RPMI8226 (cell line): Measurements from ENCODE around the gene CPT1A.

Experiments
- DNase-seq: peaks from one replicate; pipeline ENCODE4 v3.0.0-alpha.2; 2015

Gene CPT1A

DNA sequence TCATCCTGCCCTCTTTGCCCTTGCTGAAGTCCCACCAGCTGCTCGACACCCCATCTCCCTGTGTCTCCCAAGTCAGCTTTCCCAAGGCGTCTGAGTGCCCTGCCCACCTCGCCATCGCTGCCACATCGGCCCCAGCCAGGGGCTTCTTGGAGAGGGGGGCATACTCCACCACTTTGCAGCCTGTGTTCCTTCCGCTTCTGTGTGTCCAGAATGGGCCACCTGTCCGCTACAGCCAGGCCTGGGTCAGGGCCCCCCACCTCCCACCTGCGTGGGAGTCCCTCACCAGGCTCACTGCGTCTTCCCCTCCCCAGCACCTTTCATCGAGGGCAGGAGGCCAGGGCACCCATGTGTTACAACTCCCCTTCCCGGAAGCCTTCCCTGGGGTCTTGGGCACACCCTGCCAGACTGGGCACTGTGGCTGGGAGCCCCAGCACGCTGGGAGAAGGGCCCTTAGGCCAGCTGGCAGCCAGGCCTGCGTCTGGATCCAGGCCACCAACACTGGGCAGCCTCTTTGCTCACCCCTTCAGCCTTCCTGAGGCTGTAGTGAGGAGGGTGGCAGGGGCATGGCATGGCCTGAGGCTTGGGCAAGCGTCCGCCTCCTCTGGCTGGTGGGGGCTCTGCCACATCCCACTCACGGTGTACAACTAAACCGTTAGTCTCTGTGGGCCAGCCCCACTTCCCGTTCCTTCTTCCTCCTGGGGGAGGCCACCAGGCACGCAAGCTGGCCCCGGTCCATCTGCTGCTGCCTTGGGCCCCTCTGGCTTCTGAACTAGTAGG is 13.4 kb downstream of the CPT1A start:
- DNase-seq = no peak

DNA sequence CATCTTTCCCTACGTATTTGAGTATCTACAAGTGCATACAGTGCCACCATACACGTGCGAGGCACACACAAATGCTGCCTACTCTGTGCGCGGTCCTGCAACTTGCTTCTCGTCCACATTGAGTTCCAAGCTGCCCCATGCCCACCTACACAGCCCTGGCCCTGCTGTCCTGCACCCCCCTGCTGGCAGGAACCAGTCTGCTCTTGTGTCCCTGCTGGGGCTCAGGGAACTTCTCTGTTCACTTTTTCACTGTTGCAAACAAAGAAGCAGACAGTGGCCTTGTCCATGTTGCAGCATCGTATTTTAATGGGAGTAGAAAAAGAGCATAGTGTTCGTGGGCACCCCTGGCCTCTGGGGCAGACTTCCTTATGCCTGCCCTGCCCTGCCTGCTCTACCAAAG is 14.0 kb downstream of the CPT1A start:
- no peak for DNase-seq

DNA sequence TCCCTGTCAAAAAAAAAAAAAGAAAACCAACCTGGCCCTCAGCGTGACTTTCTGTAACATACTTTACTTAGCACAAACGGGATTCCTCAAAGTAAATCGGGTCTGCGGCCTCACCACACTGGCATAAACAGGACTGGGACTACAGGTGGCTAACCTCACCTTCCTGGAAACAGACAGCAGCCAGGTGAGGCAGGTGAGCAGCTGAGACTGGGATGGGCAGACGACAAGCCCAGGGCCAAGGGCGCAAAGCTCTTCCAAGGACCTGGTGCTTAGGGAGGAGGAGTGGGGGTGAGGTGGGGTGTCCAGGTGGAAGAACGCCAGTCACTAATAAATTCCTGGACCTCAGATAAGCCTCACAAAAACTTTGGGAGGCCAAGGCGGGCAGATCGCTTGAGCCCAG is 15.0 kb downstream of the CPT1A start:
- no peak for DNase-seq

DNA sequence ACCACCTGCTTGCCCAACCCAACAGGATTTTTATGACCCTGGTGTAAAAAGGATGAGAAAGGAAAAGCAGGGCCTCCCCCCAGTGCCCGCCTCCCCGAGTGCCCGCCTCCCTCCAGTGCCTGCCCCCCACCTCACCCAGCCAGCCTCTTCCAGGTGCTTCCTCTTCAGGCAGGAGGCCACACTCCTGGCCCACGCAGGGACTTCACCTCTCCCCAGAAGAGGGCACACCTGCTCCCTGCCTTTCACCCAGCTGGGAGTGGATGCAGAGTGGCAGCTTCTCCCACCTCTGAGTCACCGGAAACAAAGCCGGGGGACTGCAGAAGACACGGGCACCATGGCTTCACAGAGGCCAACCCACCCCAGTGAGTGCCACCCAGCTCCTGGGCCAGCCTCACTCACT is 16.1 kb downstream of the CPT1A start:
- DNase-seq = peak; percentile 93

DNA sequence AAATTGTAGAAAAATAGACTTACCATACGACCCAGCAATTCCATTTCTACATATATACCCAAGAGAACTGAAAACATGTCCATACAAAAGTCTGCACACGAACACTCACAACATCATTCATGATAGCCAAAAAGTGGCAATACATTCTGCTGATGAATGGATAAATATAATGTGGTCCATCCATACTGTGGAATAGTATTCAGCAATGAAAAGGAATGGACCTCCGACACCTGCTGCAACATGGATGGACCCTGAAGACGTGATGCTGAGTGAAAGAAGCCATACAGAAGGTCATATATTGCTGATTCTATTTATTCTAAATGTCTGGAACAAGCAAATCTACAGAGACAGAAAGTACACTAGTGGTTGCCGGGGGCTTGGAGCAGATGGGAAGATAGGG is 19.2 kb downstream of the CPT1A start:
- no peak for DNase-seq

DNA sequence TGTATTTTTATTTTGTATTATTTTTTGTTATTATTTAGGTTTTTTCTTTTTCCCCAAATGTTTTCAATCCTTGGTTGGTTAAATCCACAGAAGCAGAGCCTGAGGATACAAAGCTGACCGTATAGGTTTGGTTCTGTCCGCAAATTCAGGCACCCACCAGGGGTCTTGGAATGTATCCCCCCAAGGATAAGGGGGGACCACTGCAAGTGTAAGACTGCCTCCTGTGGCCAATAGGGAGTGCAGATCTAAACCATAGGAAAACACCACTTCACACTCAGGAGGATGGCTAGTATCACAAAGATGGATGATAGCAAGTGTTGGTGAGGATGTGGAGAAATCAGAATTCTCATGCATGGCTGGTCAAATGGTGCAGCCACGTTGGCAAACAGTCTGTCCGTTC is 20.0 kb downstream of the CPT1A start:
- DNase-seq = no peak

DNA sequence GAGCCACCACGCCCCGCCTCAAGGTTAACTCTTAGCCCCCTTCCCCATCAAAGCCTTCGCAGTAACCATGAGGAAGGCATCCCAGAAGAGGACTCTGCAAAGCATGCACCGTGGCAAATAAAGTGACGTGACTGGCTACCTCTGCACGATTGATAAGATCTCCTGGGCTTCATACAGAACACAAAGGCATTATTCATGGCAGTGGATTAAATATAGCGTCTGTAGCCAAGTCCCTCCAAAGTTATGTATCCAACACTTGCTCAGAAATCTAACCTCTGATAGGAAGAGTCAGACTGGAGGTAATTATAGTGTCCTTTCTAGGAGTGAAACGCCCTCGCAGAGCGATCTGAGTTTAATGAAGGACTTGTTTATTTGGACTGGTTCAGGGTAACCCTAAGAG is 22.4 kb downstream of the CPT1A start:
- no peak for DNase-seq

DNA sequence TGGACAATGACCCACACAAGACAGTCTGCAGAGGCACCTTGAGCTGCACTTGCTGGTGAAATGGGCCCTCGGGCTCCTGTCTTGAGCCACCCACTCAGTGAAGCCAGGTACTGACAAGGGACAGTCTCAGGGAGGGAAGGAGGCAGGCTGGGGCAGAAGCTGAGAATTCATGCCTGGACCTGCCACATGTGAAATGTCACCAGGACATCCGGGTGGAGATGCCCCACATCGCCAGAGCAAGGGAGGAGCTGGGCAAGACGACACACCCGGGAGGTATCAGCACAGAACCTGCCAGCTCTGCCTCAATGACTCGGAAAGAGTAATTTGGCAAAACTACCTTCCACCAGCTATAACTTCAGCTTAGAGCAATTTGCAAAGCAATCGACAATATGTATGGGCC is 23.5 kb downstream of the CPT1A start:
- no peak for DNase-seq

DNA sequence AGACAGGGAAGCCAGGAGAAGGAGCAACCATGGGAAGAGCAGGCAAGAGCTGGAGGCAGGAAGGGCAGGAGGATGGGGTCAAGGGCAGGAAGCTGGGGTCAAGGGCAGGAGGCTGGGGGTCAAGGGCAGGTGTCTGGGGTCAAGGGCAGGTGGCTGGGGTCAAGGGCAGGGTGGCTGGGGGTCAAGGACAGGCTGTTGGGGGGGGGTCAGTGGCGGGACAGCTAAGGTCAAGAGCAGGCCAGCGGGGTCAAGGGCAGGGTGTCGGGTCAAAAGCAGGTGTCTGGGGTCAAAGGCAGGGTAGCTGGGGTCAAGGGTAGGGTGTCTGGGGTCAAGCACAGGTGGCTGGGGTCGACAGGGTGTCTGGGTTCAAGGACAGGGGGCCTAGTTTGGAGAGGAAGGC is 24.2 kb downstream of the CPT1A start:
- no peak for DNase-seq

DNA sequence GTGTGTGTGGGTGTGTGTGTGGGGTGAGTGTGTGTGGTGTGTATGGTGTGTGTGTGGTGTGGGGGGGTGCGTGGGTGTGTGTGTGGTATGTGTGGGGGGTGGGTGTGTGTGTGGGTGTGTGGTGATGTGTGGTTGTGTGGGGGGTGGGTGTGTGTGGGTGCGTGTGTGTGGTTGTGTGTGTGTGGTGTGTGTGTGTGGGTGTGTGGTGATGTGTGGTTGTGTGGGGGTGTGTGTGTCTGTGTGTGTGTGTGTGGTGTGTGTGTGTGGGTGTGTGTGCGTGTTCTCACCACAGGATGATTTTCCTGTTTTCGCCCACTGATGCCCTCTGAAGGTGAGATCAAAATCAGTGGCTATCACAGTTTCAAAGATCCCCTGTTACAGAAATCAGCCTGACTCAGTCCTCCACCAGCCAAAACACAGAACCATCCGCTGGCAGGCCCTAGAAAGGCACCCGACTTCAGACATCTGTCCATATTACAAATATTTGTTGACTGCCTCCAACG is 24.7 kb downstream of the CPT1A start:
- peak; percentile 17 for DNase-seq

DNA sequence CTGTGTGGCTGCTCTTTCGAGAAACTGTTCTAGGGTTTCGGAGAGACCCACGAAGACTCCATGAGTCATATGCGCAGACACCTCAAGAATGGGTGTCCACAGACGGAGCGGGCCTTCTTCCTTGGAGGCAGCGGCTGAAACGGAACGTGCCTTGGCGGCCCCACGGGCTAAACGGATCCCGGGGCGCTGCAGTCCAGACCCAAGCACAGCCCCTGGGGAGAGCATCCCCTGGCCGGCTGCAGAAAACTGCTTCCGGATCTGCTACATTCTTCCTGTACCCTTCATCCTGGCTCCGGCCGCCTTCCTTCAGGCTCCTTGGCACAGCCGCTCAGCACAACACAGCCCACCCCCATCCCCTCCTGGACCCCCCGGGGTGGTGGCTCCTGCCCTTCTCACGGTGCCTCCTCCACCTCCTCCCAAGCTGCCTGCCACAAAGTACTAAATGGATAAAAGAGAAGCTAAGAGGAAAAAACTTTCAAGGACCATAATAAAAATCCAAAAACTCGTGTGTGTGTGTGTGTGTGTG is 25.4 kb downstream of the CPT1A start:
- DNase-seq = no peak

DNA sequence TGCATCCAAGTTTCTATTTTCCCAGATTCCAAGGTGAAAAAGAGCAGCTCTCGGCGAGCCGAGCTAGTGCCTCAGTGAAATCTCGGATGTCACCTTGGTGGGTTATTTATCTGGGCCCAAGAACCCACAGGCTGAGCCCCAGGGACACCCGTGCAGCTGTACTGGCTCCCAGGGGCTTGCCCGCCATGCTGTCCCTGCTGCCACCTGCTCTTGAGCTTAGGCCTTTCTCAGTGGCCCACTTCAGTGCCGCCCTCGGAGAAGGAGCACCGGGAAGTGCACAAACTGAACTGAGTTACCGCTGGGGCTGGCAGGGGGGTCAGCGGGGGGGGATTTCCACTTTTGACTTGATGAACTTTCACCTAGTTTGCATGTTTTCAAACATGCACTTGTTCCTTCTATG is 27.9 kb downstream of the CPT1A start:
- no peak for DNase-seq

DNA sequence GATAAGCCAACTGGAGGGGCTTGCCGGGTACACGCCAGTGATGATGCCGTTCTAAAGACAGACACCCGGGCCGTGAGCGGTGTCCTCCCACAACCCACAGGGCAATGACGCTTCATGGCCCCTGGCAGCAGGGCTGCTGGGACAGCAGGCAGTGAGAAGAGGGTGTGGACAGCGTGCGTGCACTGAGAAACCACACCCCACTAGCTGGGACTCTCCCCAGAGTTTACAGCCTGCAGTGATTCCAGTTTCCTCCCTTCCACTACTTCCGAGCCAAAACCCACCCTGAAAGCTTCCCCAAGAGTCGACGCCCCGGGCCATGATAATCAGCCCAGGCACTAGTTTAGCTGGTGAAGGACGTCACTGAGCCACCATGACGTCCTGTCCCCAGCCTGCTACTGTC is 29.2 kb downstream of the CPT1A start:
- DNase-seq = no peak

DNA sequence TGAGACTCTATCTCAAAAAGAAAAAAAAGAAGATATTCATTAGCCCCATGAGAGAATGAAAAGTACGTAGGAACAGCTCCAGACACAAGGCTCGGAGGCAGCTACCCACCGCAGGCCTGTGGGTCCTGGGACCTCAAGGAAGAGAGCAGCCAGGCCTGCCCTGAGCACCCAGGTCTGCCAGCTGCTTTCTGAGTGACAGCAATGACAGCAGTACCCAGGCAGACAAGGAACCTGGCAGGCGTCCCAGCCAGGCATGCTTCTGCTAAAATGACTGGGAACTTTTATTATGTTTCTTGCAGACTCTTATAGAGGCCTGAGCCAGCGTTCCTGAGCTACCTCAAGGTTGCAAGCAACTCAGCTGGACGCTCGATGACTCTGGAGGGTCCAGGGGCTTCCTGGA is 31.6 kb downstream of the CPT1A start:
- DNase-seq = peak; percentile 42

DNA sequence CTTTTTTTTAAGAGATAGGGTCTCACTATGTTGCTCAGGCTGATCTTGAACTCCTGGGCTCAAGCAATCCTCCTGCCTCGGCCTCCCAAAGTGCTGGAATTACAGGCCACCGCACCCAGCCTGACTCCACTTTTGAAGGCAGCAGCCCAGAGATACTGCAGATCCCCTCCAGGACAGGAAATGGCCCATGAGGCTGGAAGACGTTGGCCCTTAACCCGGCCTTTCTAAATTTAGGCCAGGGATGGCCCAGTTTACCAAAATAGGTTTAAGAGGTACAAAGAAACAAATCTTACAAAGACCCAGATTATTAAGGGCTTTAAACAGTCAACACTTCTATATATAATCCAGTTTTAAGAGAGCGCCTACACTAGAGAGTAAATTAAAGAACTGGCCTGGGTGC is 32.2 kb downstream of the CPT1A start:
- no peak for DNase-seq

DNA sequence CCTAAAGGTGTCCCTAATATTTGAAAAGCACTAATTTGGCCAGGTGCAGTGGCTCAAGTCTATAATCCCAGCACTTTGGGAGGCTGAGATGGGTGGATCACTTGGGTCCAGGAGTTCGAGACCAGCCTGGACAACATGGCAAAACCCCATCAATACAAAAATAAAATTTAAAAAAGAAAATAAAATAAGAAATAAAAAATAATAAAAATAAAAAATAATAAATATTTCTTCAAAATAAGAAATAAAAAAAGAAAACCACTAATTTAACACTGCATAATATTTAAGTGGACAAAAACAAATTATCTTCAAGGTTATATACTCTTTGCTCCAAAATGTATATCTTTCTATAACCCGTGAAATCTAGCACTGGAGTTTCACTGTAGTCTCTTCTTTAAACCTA is 32.9 kb downstream of the CPT1A start:
- no peak for DNase-seq

DNA sequence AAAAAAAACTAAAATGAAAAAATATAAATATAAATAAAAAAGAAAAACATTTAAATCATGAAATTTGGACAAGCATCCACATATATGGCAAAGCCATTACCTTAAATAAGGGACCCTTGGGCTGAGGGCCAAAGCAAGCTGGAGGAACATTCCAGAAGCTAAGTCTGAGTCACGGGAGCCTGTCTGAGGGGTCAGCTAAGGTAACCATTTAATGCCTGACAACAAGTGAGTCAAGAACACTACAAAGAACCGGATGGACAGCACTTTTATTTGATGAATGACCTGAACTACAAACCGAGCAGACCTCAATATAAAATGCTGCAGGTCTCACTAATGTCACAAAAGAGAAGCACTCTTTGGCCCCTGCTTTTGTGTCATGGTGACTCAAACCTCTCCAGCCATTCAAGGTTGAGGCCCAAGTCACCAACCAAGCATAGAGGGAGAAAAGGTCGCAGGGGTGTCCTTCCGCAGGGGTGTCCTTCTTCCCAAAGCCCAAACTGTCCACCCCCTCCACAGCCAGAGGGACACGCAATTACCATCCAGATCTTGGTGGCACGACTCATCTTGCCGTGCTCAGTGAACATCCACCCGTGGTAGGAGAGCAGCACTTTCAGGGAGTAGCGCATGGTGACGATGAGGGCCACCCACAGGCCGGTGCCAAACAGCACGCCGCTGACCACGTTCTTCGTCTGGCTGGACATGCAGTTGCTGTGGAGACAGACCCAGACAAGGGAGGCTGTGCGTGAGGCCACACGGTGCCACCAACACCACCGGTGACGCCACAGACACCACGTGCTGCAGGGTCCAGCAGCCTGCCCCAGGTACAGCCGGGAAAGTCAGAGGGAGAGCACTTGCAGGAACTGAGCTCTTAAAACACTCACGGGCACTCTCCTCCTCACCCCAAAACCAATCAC is 34.5 kb downstream of the CPT1A start:
- DNase-seq = no peak

DNA sequence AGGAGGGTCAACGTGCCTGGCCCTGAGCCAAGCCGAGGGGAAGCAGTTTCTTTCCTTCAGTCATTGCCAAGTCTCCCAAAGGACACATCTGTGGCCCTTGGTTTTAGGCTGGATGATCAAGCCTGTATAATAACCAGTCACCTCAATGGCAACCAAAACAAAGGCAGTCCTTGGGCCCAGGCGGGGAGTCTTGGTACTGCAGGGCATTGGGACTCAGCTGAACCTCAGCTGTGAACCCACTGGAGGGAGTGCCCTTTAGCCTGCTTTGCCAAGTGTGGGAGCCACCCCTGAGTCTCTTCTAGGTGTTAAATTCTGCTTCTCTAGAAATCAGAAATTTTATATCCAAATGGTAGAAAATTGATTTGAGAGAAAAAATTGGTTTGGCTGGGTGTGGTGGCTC is 36.9 kb downstream of the CPT1A start:
- no peak for DNase-seq

DNA sequence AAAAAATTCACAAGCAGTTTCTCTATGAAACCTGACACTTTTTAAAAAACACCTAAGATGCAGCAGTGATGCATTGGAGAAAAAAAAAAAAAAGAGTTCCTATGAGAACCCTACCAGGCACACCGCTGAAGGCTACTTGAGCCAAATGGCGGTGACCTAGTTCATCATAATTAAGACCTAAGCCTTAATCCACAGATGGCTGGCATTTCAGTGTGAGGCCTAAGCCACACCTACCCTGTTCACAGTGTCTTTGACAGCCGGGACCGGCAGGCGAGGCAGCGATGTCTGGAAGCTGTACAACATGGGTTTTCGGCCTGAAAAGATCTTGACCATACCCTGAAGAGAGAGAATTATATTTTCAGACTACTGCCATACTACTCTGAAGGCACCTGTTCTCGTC is 38.0 kb downstream of the CPT1A start:
- no peak for DNase-seq

DNA sequence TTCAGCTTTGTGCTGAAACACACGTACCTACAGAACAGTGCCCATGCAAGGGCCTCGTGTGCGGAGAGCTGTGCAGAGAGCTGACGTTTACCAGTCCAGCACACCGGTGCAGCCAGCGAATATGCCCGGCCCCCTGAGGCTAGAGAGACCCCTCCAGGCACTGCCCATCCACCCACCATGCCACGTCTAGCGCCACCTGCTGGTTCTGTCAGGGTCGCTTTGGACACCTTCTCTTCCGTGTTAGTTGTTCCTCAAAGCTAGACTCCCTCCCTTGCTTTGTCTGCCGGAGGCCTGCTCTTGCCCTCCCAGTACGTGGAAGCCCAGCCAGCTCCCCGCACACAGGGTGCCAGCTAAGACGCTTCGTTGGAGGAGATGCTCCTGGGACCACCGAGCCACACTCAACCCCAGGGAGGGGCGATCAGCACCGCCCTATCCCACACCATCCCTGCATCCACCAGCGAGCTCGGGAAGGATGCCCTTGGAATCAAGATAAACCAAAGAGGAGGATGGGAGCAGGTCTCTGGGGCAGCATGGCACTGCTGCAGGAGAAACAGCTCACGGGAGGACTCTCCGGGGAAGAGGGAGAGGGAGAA is 43.4 kb downstream of the CPT1A start:
- DNase-seq = peak; percentile 39

DNA sequence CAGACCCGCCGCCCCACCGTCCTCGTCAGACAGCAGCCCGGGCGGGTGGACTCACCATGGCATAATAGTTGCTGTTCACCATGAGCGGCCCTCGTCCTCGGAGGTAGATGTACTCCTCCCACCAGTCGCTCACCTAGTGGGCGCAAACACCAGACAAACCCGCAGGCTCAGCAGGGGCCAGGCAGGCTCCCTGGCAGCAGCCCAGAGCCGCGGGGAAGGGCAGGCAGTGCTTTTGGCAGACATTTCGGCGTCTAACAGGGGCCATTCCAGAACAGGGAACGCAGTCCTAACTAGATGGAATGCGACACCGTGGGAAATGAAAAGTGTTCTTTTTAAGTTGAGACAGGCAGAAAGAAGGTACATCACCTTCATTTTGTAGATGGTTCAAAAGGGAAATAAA is 44.9 kb downstream of the CPT1A start:
- no peak for DNase-seq

DNA sequence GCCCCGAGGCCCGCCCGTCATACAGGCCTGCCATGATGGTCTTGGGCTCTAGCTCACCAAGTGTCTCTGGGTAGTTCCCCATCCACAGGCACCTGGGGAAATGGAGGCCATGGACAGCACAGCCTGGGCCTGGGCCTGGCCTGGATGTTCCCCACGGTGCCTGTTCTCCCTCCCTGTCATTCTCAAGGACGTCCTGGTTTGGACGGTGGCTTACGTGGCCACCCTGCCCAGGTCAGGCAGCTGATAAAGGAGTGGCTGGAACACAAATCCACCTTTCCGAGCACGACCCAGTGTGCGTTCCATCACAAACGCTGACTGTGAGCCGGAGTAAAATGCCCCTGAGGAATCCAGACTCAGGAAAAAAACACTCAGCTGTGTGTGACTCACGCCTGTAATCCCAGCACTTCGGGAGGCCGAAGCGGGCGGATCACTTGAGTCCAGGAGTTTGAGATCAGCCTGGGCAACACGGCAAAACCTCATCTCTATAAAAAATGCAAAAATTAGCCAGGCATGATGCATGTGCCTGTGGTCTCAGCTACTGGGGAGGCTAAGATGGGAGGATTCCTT is 49.2 kb downstream of the CPT1A start:
- DNase-seq = no peak

DNA sequence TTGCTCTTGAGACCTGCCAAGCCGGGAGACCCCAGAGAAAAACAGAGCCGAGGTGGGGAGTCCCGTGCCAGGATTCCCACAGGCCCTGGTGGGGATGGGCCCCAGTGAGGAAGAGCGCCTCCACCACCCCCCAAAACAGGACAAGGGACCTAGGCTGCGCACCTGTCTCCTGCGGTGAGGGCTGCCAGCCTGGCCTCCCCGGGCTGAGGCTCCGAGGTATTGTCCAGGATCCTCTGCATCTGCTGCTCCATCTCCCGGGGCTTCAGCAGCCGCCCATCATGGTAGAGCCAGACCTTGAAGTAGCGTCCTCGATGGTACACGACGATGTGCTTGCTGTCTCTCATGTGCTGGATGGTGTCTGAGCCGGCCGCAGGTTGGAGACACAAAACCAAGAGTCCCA is 57.1 kb downstream of the CPT1A start:
- no peak for DNase-seq
